HG03064 (cell line): Measurements from ENCODE around the gene NDST4.

Experiments used
- ATAC-seq: cut with Tn5 transposase; IDR thresholded peaks from one replicate; pipeline ENCODE4 v1.9.1; 2021; ENCODE audit warnings: low read depth; ENCODE audit not compliant: unreplicated experiment

NDST4 gene

DNA sequence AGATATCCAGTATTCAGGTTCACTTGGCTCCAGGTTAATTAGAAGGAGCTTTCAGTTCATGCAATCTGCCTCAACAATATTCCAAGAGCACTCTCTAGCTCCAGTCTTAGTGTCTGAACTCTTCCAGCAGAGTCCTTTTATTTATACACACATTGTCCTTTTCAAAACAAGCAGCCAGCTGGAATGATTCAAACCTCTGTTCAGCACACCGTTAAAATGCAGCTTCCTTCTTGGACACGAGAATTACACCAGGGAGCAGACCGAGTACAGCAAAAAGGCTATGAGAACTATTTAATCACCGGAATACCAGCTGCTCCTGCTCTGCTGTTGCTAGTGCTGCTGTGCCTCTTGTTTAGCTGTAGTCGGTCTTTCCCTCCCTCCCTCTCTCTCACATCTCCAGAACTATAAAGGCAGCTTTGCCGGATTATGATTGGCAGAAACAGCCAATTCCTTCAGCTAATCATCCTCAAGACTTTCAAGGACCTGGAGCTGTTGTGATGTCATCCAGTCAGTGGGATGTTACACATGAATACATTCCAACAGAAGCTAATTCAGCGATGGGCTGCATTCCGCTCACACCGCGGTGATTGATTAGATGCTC is at the start of gene NDST4:
Gene NDST4, minus strand, starts transcription at position 115 of the 601 bp plus-strand sequence. CDS start 36,584 bp downstream, outside the sequence.
- no peak for ATAC-seq

DNA sequence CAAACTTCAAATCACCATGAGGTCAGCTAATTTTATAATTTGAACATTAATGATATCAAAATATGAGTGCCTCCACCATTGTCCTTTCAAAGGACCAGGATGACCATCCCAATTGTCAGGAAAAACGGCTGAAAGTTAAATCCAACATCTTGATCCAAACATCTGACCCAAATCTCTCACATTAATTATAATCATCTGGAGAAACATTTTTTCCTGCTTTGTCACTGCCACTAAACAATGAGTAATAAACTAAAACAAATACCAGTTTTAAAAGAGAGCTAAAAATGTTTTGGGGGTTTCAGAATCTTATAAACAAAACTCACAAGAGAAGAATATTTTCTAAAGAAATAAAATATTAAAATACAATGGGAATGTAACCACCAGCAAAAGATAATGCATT is 45.7 kb upstream of the NDST4 start:
- no peak for ATAC-seq

DNA sequence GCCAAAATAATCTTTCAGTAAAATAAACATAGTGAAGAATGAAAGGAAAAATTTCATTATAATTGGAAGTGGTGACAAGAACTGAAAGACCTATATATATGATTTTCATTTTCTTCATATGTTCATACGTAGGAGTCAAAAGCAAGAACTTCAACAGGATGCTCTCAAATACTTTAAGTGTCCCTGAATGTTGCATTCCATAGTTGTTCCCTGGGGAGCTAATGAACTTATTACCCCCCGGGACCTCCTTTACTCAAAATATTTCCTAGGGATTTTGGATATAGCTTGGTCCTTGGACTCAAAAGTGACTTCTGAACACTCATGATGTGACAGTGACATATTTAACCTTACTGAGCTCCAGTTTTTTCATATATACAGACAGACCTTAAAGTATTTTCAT is 44.9 kb upstream of the NDST4 start:
- no peak for ATAC-seq

DNA sequence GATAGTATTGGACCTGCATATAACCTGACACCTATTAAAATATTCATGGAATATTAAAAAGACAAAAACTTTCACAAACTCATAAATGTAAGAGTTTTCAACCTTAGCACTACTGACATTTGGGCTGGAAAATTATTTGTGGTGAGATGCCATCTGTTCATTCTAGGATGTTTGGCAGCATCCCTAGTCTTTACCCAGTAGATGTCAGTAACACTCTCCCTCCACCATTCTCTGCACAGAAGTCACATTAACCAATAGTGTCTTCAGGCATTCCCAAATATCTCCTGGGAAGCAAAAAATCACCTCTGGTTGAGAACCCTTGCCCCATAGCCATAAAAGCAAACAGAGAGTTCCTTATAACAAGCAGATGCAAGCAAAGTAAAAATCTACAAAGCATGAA is 41.4 kb upstream of the NDST4 start:
- ATAC-seq: no peak

DNA sequence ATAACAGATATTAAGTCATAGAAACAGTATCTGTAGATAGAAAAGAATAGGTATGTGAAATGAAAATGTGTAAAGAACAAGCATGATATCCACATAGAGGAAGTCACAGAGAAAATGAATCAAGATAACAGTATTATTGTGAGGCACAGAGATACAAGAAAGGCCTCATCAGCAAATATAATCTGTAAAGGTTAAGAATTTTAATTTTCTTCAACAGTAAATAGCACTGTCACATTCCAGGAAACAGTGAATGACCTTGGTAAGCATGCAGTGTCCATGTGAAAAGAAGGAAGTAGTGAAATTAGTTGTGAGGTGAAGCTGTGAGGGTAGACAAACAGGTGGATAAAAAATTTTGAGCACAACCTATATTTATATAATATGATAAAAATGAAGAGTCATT is 39.5 kb upstream of the NDST4 start:
- ATAC-seq: no peak

DNA sequence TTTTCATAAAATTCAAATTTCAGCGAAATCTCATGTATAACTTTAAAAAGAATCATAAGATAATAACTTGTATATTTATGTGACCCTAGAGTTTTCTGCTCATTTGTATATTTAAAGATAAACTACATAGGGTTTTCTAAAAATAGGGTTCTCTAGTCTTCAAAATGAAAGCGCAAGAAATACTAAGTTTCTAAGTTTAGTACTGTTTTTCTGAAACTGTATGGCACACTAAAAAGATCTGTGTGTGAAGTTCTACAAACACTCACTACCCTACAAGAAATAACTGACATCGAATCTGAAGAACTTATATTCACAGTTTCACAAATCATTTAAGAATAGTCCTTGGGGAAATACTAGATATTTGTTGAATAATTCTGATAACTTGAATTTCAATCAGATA is 38.7 kb upstream of the NDST4 start:
- ATAC-seq: no peak

DNA sequence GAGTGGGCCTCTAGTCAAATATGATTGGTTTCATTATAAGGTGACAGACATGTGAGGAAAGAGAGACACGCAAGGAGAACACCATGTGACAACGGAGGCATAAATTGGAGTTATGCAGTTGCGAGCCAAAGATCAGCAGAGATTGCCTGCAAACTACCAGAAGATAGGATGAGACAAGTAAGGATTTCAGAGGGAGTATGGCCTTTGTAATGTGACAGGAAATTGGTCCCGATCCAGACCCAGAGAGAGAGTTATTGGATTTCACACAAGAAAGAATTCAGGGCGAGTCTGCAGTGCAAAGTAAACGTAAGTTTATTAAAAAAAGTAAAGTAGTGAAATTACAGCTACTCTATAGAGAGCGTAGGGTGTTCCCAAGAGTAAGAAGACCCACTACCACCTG is 35.7 kb upstream of the NDST4 start:
- ATAC-seq: no peak

DNA sequence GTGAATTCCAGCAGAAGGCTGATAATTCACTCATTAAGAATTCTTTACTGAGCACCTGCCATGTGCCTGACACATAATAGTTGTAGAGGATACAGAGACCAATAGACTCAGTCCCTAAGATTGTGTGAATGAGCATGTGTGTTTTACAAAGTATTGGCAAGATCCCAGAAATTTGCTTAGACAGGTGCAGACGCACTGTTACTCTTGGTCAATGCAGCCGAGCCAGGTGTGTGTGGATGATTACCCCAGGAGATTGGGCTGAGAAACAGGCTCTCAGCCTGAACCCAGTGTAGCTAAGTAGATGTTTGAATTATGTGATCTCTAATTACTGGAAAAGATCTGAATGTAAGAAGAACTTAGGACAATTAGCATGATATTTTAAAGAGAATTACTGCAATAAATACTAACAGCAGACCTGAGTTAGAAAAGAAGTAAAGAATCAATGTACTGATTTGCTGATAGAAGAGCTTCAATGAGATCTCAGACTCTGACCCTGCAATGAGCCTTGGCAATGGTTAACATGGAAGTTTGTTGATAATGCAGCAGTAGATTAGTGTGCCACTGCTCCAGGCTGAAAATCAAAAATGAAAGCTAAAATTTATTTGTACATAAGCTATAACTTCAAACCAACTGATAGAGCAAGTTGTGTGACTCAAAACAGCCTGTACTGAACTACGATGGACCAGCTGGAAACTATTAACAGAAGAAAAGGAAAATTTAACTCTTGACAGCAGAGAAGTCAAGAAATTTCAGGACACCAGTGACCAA is 32.2 kb upstream of the NDST4 start:
- no peak for ATAC-seq

DNA sequence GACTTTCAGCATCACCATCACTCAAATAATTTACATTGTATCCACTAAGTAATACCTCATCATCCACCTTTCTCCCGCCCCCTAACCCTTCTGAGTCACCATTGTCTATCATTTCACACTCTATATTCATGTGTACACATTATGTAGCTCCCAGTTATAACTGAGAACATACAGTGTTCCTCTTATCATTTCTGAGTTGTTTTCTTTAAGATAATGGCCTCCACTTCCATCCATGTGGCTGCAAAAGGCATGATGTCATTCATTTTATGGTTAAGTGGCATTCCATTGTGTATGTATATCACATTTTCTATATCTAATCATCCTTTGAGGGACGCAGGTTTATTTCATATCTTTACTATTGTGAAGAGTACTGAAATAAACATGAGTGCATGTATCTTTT is 14.6 kb upstream of the NDST4 start:
- ATAC-seq: no peak

DNA sequence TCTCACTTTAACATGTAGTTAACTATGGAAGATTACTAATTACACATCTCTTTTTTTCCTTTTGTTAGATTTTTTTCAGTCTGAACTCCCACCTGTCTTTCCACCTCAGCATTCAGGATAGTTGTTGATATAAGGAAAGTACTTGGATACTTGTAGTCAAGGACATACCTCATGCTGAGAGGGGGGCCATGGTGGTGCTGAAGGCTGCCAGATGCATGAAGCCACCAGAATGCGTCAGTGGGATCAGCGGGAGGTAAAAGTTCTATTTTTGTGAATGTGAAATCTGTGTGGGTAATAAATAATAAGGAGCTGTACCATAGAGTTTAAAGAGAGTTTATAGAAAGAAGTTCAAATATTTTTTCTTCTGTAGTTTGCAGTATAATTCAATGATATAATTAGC is 13.1 kb upstream of the NDST4 start:
- no peak for ATAC-seq

DNA sequence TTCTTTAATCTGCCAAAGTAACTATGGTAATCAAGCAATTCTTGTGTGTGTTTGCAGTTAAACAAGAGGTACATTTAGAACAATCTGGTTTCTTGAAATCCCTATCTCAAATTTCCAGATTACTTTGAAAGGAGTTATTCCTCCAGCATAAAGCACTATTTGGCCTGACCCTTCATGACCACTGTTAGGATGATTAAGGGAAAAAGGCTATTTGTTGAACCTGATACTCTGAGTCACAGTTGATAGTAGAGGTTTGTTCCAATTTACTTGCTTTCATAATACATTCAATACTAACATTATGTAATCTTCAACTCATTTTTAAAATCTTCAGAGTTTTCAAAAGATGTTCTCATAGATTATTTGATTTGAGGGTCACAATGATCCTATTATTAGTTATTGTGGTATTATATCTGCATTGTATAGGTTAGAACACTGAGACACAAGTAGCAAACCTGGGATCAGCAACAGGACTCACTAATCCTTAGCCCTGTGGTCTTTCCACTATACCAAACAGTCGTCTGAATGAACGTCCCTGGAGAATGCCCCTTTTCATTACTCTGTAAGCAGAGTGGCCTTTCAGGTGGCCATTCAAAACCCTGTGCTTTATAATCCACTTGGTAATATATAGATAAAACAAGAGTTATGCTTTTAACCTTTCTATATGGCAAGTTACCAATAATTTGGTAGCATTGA is 8.1 kb upstream of the NDST4 start:
- ATAC-seq: no peak

DNA sequence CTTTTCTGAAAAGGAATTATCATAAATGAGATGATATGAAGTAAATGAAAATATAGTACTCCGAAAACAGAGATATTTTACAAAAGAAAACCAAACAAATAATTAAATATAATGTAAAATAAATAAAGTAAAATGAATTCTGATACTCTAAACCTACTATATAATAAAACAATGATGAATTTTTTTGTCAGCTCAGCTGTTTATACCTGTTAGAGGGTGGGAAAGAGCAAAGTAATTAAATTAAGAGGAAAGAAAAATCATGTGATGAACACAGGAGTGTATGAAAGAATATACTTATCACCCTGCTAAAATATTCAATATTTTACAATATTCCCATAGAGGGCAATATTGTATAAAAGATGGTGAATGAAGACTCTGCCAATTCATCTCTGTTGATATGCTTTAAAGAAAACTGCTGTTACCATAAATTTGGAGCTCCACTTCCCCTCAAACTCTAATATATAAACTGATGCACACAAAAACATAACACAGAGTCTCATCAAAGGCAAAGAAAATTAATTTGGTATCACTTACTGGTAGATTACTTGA is 6.5 kb upstream of the NDST4 start:
- ATAC-seq: no peak

DNA sequence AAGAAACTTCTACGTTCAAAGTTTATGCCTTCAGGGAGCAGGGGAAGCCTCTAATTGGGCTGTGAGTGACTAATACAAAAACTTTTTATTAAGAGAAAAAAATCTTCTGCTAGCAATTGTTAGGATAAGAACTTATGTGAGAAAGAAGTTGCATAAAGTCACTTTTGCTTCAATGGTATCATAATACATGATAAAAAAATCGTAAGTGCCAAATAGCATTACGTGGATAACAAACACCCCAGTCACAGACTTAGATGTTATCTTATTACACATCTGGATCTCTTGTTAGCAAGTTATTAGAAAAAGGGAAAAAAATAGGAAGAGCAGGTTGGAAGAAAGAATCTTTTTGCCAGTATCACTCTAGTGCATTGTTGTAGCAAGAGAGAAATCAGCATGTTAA is 4.2 kb upstream of the NDST4 start:
- no peak for ATAC-seq

DNA sequence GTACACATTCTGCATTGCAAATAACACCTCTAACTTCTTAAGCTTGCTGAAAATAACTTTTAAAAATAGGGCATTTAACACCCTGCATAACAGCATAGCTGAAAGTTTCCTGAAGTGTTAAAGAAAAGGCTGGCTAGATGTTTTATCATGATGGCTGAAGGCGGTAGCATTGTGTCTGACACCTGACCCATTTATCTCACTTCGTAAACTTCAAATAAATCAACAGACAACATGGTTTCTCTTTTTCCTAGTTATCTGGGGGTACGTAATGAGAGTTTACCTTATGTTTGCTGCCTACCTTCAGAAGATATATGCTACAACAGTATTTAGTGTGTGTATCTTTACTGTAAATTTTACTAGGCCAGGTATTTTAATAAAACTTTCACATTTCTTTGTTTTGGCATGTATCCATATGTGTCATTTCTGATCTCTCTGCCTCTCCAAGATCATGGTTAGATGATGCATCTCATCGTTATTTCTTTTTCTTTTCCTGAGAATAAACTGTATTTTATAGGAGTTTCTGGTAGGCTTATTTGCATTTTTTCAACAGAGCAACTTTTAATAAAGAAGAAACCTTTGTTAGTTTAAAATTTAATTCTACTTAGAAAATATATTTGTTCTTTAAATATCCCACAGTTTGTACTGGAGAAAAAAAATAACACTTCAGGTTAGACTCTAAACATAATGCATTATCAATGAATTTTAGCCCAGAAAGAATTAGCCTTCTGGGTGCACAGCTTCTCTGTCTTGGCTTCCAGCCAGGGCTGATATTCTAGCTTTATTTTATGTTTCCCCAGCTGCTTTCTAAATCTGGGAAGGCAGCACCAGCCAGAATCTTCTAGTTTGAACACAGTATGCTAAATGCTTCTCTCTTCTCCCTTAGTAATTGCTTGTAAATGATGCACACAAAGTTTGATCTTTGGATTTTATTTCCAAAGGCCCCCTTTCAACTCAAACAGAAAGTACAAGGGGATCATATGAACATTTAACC is 2.9 kb downstream of the NDST4 start:
- ATAC-seq: no peak

DNA sequence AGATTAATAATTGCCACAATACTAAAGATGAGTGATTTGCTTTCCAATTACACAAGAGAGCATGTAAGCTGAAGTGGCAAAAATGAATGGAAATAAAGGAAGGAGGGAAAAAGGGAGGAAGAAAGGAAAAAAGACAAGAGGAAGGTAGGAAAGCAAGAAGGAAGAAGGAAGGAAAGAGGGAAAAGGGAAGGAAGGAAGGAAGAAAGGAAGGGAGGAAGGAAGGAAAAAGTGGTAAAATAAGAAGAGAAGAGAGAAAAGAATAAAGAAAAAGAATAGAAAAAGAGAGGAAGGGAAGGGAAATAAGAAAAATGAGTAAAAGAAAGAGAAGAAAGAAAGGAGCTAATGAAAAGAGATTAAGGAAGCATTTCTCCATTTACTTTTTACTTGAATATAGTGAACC is 4.6 kb downstream of the NDST4 start:
- no peak for ATAC-seq

DNA sequence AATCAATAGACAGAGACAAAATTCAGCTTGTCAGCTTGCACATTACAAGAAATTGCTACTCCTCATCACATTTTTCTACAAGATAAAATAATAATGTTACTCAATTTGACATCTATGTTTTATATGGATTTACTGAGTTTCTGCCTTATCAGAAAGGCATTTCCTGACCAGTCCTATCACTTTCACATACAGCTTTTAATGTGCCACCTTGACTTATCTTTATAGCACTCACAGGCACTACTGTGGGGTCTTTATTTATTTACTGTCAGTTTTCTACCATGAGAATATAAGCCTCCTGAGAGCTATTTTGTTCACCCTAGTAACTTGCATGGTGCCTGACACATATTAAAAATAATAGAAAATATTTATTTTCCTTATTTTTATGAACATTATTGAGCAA is 6.0 kb downstream of the NDST4 start:
- ATAC-seq: no peak

DNA sequence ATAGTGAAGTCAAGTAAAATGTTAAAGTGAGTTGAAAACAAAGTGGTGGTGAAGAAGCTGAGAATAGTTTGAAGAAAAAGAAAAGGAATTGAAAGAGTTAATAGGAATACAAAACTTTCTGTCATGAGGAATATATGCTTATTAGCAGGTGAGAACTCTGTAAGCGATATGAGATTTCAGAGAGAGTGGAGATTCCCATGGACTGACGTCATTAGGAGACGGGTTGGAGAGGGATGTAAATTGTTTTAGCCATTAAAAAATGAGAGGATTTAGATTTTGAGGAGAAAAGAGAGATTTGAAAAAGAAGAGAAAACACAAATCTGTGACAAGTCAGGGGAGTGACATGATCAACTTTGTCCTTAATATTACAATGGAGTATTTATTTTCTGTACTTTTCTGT is 11.7 kb downstream of the NDST4 start:
- no peak for ATAC-seq

DNA sequence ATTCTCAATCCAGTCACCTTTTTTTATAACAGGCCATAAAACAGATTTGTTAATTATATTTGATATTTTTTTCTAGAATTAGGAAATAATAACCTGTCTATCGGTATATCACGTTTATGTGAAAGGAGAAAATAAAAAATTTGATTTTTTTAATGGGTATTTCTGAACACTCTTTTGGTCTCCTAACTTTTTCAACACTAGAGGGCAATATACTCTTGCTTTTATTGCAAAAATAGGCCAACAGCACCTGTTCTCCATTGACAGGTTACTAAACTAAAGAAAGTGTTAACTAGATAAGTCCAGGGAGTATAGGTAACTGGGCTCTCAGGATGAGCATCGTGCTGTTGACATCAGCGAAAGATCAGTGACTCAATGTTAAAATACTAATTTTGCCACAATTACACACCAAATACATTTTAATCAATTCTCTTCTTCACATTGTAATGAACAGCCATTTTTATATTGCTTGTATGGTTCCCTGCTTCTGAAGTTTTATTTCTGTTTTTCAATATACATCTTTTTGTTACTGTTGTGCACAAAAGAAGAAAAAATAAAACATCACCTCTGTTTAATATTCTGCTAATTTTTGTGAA is 22.8 kb downstream of the NDST4 start:
- ATAC-seq: no peak

DNA sequence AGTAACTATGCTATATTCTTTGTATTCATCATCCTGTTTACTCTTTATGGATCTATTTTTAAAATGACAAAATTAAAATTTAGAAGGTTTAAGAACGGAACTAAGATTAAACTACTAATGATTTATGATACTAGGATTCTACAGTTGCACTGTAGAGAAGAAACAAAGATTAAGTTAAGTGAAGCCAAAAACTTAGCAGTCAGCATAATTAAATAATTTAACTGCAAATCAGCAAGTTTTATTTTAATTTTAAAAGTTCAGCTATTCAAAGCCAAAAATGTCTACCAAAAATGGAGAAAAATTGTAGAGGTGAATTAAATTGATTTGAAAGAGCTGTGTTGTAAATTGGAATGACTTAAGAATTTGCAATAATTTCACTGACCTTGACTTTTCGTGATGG is 30.8 kb downstream of the NDST4 start:
- ATAC-seq: no peak

DNA sequence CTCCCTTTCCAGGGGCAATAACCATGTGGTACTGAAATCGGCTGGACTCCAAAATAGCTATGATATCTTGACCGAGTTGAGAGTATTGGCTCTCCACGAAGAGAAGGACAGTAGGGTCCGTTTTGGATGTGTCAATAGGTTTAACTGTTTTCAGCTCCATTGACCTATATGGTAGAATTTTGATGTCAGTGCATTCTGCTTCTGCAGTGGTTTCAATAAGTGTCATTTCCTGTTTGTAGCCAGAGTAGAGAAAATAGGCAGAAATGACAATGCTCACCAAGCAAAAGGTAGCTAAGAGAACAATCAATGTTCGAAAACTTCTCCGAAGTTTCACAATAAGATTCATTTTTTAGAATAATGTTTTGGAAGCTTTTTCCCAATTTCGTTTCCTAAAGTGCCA is 36.7 kb downstream of the NDST4 start:
- ATAC-seq: no peak
